Measurements from ENCODE around the gene BIN1. TPM values are rescaled to one million over a fixed set of nuclear protein-coding genes. Genes with fewer than 3 reads are reported as not detected.

BIN1 gene
- total and polyA plus RNA-seq, 4 donors, result 15.4 to 37.9 (median 21.6) TPM

DNA sequence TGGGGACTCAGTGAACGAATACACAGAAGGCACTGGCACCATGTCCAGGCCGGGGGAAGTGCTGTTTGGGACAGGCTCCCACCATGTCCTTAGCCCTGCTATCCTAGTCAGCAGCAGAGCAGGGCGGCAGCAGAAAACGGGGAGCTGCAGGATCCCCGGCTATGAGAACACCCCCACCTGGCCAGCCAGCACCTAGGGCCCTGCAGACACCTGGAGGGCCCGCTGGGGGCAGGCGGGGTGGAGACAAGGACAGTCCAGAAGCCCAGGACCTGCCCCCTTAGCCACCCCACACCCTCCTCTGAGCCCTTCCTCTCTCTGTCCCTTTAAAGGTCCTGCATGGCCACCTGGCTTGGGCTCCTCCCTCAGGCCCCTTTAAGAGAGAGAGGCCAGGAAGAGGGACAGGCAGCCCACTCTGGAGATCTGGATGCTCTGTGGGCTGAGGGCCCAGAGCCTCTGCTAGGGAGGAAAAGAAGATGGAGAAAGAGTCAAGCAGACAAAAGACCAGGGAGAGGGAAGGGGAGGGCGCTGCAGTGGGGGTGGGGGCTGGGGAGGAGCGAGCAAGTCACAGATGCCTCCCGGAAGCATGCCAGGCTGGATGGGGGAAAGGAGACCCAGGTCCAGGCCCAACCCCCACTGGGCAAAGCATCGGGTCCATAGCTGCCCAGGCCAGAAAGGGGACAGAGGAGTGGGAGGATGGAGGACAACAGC lies 48.6 kb downstream of the BIN1 start:
- Histone ChIP-seq H3K4me1 (ENCODE audit: control insufficient read depth in 1 of 2, insufficient read depth in 2 of 2, low read length in 2 of 2) (no peaks in the 10 kb centered on the region), H3K27me3 (ENCODE audit: control insufficient read depth in 1 of 2, insufficient read depth in 2 of 2, low read length in 1 of 2) (no peaks in the 10 kb centered on the region), H3K9me3 (ENCODE audit: control insufficient read depth, low read length) (no peaks in the 10 kb centered on the region), H3K36me3 (ENCODE audit: control insufficient read depth in 1 of 2, insufficient read depth in 2 of 2, low read length in 1 of 2) (no peaks in the 10 kb centered on the region), H3K27ac (ENCODE audit: low read depth in 1 of 2, low read length in 2 of 2) (no peak overlapping the region), H3K4me3 (ENCODE audit: low read length in 2 of 2) (no peak overlapping the region)
- peak in 1 of 2 donors; percentile 42 for DNase-seq
- ATAC-seq (ENCODE audit: low FRiP score), result no peak
- WGBS, 2 donors, result 84 to 88% methylated on average over 11 of the region's 11 CpGs
- intact Hi-C loops (cut with DNase I), result no loop called here

DNA sequence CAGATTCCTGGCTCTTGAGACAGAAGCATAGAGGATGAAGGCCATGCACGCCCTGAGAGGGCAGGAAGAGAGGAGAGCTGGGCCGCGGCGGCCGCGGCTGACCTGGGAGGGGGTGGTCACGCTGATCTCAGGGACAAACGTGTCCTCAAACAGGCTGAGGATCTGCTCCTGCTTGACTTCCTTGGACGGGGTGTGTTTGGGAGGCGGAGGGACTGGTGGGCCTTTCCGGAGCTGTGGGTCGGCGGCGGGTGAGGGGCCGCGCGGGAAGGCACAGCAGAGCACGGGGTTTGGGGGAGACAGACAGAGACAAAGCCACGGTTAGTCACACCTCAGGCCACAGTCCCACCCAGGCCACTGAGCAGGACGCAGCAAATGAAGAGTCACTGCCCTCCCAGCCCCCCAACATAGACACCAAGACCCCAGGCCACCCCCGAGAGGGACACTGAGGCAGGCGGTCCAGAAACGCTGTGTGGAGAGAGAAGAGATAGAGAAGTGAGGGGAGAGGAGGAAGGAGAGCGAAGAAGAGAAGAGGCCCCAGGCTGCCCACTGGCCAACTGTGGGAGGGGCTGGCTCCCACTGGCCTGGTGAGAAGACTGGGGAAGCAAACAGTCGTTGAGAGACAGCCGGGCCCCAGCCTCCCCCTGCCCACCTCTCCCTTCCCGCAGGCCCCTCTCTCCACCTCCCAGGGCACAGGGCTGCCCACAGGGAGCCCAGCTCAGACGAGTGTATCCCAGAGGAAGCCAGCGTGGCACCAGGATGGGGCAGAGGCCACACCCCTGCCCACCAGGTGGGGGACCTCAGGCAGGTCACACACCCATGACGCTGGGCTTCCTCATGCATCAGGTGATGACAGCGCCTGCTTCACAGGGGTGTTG lies 49.3 kb downstream of the BIN1 start:
- Histone ChIP-seq H3K9me3 (ENCODE audit: control insufficient read depth, low read length) (no peaks in the 10 kb centered on the region), H3K27me3 (ENCODE audit: control insufficient read depth in 1 of 2, insufficient read depth in 2 of 2, low read length in 1 of 2) (no peaks in the 10 kb centered on the region), H3K4me3 (ENCODE audit: low read length in 2 of 2) (no peak overlapping the region), H3K4me1 (ENCODE audit: control insufficient read depth in 1 of 2, insufficient read depth in 2 of 2, low read length in 2 of 2) (no peaks in the 10 kb centered on the region), H3K27ac (ENCODE audit: low read depth in 1 of 2, low read length in 2 of 2) (no peak overlapping the region), H3K36me3 (ENCODE audit: control insufficient read depth in 1 of 2, insufficient read depth in 2 of 2, low read length in 1 of 2) (no peaks in the 10 kb centered on the region)
- no peak for ATAC-seq (ENCODE audit: low FRiP score)
- WGBS, 2 donors, result 93% methylated on average over 22 to 31 of the region's 31 CpGs
- DNase-seq, result peak in 1 of 2 donors; percentile 35
- intact Hi-C loops (cut with DNase I), result no loop called here

DNA sequence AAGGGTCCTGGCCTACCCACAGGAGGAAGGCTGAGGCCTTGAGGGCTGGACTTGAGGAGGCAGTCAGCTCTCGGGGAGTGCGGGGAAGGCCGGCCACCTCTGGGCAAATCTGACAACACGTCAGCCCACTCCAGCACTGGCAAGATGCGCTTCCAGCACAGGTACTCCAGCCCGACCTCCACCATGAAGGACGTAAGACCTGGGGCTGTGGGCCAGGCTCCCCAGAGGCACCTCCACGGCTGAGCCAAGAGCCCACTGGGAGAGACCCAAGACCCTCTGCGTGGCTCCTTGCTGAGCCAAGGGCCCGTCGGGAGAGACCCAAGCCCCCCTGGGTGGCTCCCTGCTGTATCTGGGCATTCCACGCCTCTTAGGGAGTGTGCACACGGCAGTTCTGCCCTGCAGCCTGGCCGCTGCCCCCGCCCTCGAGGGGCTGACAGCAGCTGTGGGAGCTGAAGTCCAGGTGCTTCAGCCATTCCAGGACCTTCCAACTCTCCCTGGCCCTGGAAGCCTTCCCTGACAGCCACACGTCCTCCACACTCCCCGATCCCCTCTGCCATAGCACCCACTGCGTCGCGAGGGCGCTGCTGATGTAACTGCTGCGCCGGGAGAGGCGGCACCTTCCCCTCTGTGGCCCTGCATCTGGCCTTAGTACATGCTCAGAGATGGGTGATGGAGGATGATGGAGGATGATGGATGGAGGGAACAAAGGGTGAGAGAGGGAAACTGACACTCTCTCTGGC lies 50.2 kb downstream of the BIN1 start:
- H3K9me3 ChIP-seq (ENCODE audit: control insufficient read depth, low read length), result no peaks in the 10 kb centered on the region
- DNase-seq, result peak in 1 of 2 donors; percentile 40
- no peaks in the 10 kb centered on the region for H3K36me3 ChIP-seq (ENCODE audit: control insufficient read depth in 1 of 2, insufficient read depth in 2 of 2, low read length in 1 of 2)
- no peak overlapping the region for H3K27ac ChIP-seq (ENCODE audit: low read depth in 1 of 2, low read length in 2 of 2)
- ATAC-seq (ENCODE audit: low FRiP score), result no peak
- intact Hi-C loops (cut with DNase I), result no loop called here
- H3K4me3 ChIP-seq (ENCODE audit: low read length in 2 of 2), result no peak overlapping the region
- 87 to 93% methylated on average over 25 of the region's 25 CpGs for WGBS, 2 donors
- no peaks in the 10 kb centered on the region for H3K4me1 ChIP-seq (ENCODE audit: control insufficient read depth in 1 of 2, insufficient read depth in 2 of 2, low read length in 2 of 2)
- no peaks in the 10 kb centered on the region for H3K27me3 ChIP-seq (ENCODE audit: control insufficient read depth in 1 of 2, insufficient read depth in 2 of 2, low read length in 1 of 2)

GRCh38 chr2:127056086-127056485 lies 50.9 kb downstream of the BIN1 start:
- DNase-seq, result no peak
- Histone ChIP-seq H3K4me3 (ENCODE audit: low read length in 2 of 2) (no peak overlapping the region), H3K36me3 (ENCODE audit: control insufficient read depth in 1 of 2, insufficient read depth in 2 of 2, low read length in 1 of 2) (no peaks in the 10 kb centered on the region), H3K27ac (ENCODE audit: low read depth in 1 of 2, low read length in 2 of 2) (no peak overlapping the region), H3K27me3 (ENCODE audit: control insufficient read depth in 1 of 2, insufficient read depth in 2 of 2, low read length in 1 of 2) (no peaks in the 10 kb centered on the region), H3K4me1 (ENCODE audit: control insufficient read depth in 1 of 2, insufficient read depth in 2 of 2, low read length in 2 of 2) (no peaks in the 10 kb centered on the region), H3K9me3 (ENCODE audit: control insufficient read depth, low read length) (no peaks in the 10 kb centered on the region)
- WGBS, 2 donors, result 96% methylated on average over 11 of the region's 11 CpGs
- ATAC-seq (ENCODE audit: low FRiP score), result no peak
- intact Hi-C loops (cut with DNase I), result no loop called here

- Histone ChIP-seq H3K9me3 (ENCODE audit: control insufficient read depth, low read length) (no peaks in the 10 kb centered on the region), H3K27ac (ENCODE audit: low read depth in 1 of 2, low read length in 2 of 2) (no peak overlapping the region), H3K36me3 (ENCODE audit: control insufficient read depth in 1 of 2, insufficient read depth in 2 of 2, low read length in 1 of 2) (no peaks in the 10 kb centered on the region), H3K4me1 (ENCODE audit: control insufficient read depth in 1 of 2, insufficient read depth in 2 of 2, low read length in 2 of 2) (no peaks in the 10 kb centered on the region), H3K27me3 (ENCODE audit: control insufficient read depth in 1 of 2, insufficient read depth in 2 of 2, low read length in 1 of 2) (no peaks in the 10 kb centered on the region), H3K4me3 (ENCODE audit: low read length in 2 of 2) (no peak overlapping the region)
- intact Hi-C loops (cut with DNase I), result no loop called here
- DNase-seq (peak in 1 of 2 donors; percentile 46), ATAC-seq (ENCODE audit: low FRiP score) (no peak)
- 97% methylated on average over 13 of the region's 13 CpGs for WGBS, 2 donors
These were observed 51.2 kb downstream of the BIN1 start for GRCh38 chr2:127055786-127056076.

DNA sequence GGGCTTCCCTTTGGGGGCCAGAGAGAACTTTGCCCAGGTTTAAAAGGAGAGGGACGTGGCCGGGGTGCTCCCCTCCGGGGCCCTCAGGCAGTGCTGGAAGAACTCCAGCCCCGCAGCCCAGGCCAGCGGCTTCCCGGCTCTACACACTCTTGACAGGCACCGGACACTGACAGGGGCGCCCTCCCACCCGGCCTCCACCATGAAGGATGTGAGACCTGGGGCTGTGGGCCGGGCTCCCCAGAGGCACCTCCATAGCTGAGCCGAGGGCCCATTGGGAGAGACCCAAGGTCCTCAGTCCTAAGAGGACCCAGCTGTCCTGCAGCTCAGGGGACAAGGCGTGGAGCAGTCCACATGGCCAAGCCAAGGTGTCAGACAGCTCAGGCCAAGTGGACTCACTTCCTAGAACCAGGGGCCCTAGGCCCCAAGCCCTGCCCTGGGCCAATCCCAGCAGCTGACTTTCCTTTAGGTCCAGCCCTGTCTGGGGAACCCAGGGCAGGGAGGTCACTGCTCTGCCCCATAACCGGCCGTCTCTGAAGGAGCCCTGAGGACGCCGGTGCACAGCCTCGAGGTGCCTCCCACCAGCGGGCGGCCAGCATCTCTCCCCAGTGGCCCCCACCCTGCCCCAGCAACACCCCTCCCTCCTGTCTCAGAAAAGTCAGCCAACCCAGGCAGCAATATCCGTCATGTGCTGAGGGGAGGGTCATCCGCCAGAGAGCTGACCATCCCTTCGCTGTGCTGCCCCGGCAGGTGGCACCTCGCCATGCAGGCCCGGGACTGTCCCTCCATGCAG lies 51.8 kb downstream of the BIN1 start:
- DNase-seq, result peak in 1 of 2 donors; percentile 41
- no peak overlapping the region for H3K27ac ChIP-seq (ENCODE audit: low read depth in 1 of 2, low read length in 2 of 2)
- no peaks in the 10 kb centered on the region for H3K27me3 ChIP-seq (ENCODE audit: control insufficient read depth in 1 of 2, insufficient read depth in 2 of 2, low read length in 1 of 2)
- H3K9me3 ChIP-seq (ENCODE audit: control insufficient read depth, low read length), result no peaks in the 10 kb centered on the region
- intact Hi-C loops (cut with DNase I), result no loop called here
- ATAC-seq (ENCODE audit: low FRiP score), result no peak
- no peak overlapping the region for H3K4me3 ChIP-seq (ENCODE audit: low read length in 2 of 2)
- 96 to 97% methylated on average over 25 of the region's 25 CpGs for WGBS, 2 donors
- H3K36me3 ChIP-seq (ENCODE audit: control insufficient read depth in 1 of 2, insufficient read depth in 2 of 2, low read length in 1 of 2), result no peaks in the 10 kb centered on the region
- H3K4me1 ChIP-seq (ENCODE audit: control insufficient read depth in 1 of 2, insufficient read depth in 2 of 2, low read length in 2 of 2), result no peaks in the 10 kb centered on the region

GRCh38 chr2:127054604-127054930 lies 52.4 kb downstream of the BIN1 start:
- intact Hi-C loops (cut with DNase I), result no loop called here
- peak in 1 of 2 donors; percentile 63 for DNase-seq
- ATAC-seq (ENCODE audit: low FRiP score), result no peak
- Histone ChIP-seq H3K4me1 (ENCODE audit: control insufficient read depth in 1 of 2, insufficient read depth in 2 of 2, low read length in 2 of 2) (no peaks in the 10 kb centered on the region), H3K36me3 (ENCODE audit: control insufficient read depth in 1 of 2, insufficient read depth in 2 of 2, low read length in 1 of 2) (no peaks in the 10 kb centered on the region), H3K27ac (ENCODE audit: low read depth in 1 of 2, low read length in 2 of 2) (no peak overlapping the region), H3K4me3 (ENCODE audit: low read length in 2 of 2) (no peak overlapping the region), H3K9me3 (ENCODE audit: control insufficient read depth, low read length) (no peaks in the 10 kb centered on the region), H3K27me3 (ENCODE audit: control insufficient read depth in 1 of 2, insufficient read depth in 2 of 2, low read length in 1 of 2) (no peaks in the 10 kb centered on the region)
- 88 to 99% methylated on average over 7 of the region's 7 CpGs for WGBS, 2 donors

DNA sequence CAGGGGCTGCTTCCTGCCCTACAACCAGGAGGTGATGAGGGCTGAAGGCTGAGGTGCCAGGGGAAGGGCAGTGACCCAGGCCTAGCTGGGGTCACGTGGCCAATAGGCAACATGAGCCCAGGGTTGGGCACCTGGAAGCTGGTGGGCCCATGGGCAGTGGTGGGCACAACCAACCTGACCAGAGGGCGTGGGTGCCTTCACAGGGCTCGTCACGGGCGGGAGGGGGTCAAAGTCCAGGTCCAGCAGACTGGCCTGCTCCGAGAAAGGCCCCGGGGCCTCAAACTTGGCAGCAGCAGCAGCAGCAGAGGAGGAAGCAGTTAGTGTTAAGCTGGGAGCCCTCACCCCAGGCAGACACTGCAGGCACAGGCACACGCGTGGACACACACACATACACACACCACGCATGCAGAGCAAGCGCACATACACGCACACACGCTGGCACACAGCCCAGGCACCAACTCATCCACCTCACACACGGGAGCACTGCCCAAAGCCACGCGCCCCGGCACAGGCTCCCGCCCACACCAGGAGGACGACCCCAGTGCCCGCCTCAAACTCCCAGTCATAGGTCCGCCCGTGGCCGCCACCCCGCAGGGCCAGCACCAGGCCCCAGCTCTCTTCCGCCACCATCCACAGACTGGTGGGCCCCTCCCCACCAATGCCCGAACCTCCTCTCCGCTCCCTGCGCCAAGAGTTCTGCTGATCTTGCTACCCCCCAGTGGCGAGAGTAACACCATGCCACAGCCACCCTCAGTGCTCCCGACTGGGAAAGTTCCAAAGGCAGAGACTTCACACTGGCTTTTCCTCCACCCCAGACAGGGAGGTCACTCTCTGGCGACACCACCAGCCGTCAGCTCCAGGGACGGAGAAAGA lies 53.0 kb downstream of the BIN1 start:
- DNase-seq, result peak; percentile 42 to 74

More for the DNA sequence above, 53.0 kb downstream of the BIN1 start:
- no peaks in the 10 kb centered on the region for H3K4me1 ChIP-seq (ENCODE audit: control insufficient read depth in 1 of 2, insufficient read depth in 2 of 2, low read length in 2 of 2)
- no peaks in the 10 kb centered on the region for H3K9me3 ChIP-seq (ENCODE audit: control insufficient read depth, low read length)
- ATAC-seq (ENCODE audit: low FRiP score), result no peak
- no peak overlapping the region for H3K27ac ChIP-seq (ENCODE audit: low read depth in 1 of 2, low read length in 2 of 2)
- H3K36me3 ChIP-seq (ENCODE audit: control insufficient read depth in 1 of 2, insufficient read depth in 2 of 2, low read length in 1 of 2), result no peaks in the 10 kb centered on the region
- intact Hi-C loops (cut with DNase I), result no loop called here
- H3K4me3 ChIP-seq (ENCODE audit: low read length in 2 of 2), result no peak overlapping the region
- 90 to 91% methylated on average over 33 of the region's 33 CpGs for WGBS, 2 donors
- no peaks in the 10 kb centered on the region for H3K27me3 ChIP-seq (ENCODE audit: control insufficient read depth in 1 of 2, insufficient read depth in 2 of 2, low read length in 1 of 2)
